GF-D8 (cell line): ENCODE measurements around the gene CFAP45.

Experiments
- DNase-seq: peaks from one replicate; lab custom pipeline; 2025; lab: John Stamatoyannopoulos, UW

Gene CFAP45

GRCh38 chr1:159923203-159924024 lies 23.4 kb upstream of the CFAP45 start:
- DNase-seq: peak; percentile 74

DNA sequence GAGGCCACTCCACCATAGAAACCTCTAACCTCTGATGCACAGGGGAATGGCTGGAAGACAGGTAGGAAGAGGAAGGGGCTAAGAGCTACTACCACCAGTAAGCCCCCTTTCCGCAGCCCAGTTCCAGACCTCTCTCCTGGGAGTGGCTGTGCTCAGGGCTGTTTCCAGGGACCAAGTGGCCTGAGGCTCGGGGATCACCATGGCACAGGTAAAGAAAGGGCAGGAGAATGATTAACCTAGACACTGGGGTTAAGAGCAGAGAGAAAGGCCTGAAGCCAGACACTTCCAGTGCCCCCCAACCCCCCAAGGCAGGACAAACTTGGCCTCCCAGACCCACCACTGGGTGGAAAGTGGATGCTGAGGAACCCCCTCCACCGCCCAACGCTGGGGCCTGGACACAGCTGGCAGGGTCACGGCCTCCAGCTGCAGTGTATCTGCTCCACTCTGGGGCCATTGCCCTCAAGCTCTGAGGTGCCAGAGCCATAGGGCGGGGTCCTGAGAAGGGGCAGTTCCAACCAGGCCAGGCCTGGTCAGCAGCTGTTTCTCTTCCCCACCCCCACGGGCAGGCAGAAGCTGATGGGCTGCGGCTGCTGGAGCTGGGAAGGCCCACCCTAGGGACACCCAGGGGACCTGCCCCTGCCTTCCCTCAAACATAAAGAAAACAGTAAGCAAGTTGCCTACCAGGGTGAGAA lies 22.7 kb upstream of the CFAP45 start:
- no peak for DNase-seq

DNA sequence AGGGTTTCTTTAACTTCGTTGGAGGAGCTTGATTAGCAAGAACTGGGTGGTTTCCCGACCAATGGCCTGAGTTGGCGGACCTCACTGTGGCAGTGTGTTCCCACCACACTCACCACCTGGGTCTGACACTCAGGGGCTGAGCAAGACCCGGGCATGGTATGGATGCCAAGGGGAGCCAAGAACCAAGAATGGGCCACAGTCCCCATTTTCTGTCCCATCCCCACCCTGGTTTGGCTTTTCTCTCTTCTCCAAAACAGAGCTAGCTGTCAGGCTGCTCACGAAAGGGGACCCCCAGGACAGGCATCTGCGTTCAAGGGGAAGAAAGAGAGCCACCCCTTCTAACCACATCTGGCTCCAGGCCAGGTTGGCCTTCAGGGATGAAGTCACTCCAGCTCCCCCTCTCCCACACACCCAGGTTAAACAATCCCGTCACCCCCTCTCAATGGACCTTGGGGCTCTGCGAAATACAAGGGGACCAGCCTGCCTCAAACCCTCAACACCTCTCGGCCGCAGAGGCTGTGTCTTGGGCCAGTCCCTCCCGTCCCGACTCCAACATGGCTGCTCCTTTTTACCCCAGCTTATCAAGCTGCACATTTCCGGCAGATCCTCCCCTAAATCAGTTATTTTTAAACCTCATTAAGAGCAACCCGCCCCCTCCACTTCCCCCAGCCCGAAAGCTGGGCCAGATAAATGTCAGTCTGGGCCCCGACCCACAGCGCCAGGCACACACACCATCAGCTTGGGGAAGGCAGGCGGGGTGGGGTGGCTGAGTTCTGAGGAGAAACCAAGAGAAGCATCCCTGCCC lies 21.9 kb upstream of the CFAP45 start:
- DNase-seq: no peak

- no peak for DNase-seq
Measured at GRCh38 chr1:159921251-159921650, 21.3 kb upstream of the CFAP45 start.

GRCh38 chr1:159920651-159921050 lies 20.7 kb upstream of the CFAP45 start:
- DNase-seq: no peak

DNA sequence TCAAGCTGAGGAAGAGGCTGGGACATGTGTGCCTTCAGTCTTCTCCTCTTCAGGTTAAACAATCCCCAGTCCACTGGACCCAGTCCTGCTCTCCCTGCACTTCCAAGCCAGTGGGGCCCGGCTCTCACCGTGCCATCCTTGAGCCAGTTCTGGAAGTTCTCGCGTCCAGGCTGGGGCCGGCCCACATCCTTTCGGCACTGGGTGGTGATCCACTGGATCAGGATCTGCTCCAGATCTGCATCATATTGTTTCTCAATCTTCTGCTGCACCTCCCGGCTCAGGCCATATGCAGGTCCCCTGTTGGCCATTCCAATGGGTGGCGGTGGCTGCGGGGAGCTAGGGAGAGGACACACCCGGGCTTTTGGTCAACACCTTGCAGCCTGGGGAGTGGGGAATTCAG lies 20.2 kb upstream of the CFAP45 start:
- no peak for DNase-seq

- no peak for DNase-seq
Measured at GRCh38 chr1:159919236-159919865, 19.4 kb upstream of the CFAP45 start.

DNA sequence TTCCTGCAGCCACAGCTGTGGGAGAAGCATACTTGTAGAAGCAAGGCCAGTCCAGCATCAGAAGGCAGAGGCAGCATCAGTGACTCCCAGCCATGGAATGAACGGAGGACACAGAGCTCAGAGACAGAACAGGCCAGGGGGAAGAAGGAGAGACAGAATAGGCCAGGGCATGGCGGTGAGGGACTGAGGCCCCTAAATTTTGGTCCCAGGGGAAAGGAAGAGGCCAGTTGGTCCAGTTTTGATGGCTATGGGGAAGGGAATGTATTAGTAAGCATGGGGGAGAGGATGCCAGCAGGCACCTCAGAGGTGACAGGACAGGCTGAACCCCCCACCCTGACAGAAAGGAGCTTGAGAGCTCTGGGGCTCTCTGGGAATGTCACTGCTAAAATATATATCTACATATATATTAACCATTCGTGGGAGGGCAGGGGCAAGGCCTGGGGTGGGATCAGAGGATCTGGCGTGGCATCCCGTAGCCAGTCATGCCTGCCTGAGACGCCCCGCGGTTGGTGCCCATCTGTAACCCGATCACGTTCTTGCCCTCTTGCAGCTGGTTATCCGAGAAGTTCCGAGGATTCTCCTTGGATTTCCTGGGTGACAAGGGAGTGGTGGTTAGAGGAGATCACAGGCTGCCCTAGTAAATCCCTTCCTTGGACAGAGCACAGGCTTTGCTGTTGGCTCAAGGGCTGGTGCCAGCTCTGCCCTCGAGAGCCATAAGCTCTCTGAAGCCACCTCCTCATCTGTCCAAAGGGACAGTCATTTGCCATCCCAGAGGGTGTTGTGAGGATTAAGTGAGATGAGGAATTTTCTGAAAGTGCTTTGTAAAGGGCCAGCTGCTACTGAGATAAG lies 18.6 kb upstream of the CFAP45 start:
- DNase-seq: no peak

DNA sequence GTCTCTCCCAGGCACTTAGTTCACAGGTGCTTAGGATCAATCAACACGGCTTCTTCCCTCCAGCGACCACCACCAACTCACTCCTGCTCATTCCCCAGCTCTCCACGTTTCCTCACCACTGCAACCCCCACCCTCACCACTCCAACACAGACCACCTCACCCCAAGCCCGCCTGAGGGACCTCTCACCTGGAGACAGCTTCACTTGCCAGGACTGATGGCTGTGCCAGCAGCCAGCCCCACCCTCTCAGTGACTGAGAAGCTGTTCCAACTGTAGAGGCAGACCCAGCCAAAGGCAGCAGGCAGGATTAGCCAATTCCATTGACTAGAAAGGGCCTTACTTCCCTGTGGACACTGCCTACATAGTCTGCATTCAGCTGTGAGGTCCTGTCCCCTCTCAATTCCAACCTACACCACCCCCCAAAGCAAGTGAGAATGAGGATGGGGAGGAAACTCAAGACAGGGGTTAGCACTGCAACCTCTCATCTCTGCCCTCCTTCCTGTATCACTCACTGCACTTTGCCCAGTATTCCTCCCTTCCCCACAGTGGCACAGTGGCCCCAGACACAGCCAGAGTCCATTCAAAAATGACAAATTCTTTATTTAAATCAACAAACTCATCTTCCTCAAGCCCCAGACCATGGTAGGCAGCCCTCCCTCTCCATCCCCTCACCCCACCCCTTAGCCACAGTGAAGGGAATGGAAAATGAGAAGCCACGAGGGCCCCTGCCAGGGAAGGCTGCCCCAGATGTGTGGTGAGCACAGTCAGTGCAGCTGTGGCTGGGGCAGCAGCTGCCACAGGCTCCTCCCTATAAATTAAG lies 17.8 kb upstream of the CFAP45 start:
- peak; percentile 34 for DNase-seq

DNA sequence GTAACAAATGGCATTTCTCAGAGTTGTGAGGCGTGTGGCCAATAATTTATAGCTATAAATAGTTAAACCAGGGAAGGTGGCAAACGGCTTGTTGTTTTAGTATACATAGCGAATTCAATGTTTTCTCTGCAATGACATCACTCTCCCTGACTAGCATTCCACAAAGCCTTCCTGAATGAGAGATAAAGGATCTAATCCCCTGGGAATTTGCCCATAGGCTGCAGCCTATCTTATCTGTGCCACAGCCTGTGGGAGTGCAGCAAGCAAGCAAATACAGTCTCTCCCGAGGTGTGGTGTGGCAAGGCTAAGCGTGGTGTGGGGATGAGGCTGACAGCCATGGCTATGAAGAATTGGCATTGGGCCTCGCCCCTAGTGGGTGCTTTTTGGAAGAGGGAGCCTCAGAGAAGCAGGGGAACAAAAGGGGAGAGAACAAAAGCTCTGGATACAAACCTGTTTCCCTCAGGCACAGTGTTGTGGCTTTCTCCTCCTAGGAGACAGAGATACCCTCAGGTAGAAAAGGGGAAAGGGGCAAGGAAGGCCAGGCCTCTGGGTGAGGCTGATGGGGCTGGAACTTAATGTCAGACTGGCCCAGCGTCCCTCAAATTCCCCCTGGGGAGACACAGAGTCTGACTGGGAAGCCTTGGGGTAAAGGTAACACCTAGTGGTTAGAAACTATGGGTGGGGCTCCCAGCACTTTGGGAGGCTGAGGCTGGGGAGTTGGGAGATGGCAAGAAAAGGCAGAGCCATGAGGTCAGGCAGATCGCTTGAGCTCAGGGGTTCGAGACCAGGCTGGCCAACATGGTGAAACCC lies 16.5 kb upstream of the CFAP45 start:
- no peak for DNase-seq

DNA sequence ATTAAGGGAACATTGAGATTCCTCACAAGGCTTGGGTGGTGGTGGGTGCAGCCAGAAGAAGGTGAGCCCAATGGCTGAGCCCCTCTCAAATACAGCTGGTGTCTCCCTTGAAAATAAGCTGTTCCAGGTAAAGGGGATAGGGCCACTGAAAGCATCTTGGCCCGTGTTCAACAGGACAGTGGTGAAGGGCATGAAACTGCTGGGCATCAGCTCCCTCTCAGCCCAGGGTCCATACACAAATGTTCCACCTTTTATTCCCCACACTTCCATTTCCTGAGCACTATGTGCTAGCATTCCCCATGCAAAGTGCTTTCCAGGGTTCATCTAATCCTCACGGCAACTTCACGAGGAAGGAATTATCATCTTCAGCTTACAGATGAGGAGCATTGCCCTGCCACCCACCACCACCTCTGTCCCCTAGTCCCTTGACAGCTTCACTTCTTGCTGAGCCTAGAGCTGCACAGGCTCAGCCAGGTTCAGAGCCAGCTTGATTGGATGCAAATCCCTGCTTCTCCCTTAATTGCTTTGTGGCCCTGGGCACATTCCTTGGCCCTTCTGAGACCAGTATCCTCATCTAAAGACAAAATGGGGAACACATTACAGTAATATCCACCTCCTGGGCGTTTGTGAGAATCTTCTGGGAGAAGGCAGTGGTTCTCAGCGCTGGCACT lies 15.7 kb upstream of the CFAP45 start:
- DNase-seq: no peak

DNA sequence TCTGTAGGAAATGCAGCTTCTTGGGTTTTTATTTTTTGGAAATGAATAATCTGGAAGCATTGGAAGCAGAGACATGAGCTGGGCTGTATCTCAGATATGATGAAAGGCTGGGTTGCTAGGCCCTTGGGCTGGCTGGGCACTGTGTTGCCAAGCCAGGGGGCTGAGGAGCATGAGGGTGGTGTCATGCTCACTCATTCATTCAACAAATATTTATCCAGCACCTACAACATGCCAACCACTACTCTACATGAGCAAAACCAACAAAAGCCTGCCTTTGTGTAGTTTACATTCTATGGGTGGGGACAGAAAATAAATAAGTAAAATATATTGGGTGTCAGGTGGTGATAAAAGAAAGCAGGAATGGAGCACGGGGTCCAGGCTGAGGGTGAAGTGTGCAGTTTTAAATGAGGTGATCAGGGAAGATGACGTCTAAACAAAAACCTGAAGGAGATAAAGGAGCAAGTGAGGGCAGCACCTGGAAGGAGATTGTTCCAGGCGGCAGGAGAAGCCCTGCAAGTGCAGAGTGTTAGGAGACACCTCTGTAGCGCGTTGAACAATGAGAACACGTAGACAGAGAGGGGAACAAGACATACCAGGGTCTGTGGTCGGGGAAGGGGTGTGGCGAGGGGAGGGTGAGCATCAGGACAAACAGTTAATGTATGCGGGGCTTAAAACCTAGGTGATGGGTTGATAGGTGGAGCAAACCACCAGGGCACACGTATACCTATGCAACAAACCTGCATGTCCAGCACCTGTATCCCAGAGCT lies 14.5 kb upstream of the CFAP45 start:
- DNase-seq: no peak

- no peak for DNase-seq
Measured at GRCh38 chr1:159913451-159914192, 13.7 kb upstream of the CFAP45 start.

GRCh38 chr1:159911326-159912070 lies 11.5 kb upstream of the CFAP45 start:
- DNase-seq: peak; percentile 68

- no peak for DNase-seq
Measured at GRCh38 chr1:159908031-159908940, 8.3 kb upstream of the CFAP45 start.

DNA sequence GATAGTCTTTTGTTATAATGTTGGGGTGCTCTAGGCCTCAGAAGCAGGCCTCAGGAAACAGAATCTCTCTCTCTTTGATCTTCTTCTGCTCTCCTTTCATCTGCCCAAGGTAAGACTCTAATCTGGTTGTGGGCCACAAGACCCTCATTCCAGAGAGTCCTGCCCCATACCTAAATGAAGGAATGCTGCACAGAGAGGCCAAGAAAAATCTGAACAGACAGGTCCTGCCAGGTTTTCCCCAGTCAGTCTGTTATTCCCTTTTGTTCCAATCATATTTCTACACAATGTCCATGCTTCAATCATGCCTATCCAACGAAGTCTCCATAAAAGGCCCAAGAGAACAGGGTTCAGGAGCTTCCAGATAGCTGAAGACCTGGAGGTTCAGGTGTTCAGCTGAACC lies 7.0 kb upstream of the CFAP45 start:
- no peak for DNase-seq
